Suprapubic skin (tissue), 4 donors: Measurements from ENCODE around the gene TOGARAM2. TPM values are rescaled to one million over a fixed set of nuclear protein-coding genes. Genes with fewer than 3 reads are reported as not detected.

ENCODE experiments used
- DNase-seq, 2 donors: peaks; one replicate each; pipeline ENCODE4 v3.0.0-alpha.2; 2019; ENCODE audit warnings: low spot score in 2 of 2
- H3K27ac ChIP-seq: fragments of 200-600 bp; sonication (generic); one replicate; pipeline ENCODE4 v1.5.1; 2019
- H3K27me3 ChIP-seq: fragments of 200-600 bp; sonication (generic); one replicate; pipeline ENCODE4 v1.5.1; 2019
- H3K36me3 ChIP-seq: fragments of 200-600 bp; sonication (generic); one replicate; pipeline ENCODE4 v1.5.1; 2019
- H3K4me1 ChIP-seq: fragments of 200-600 bp; sonication (generic); one replicate; pipeline ENCODE4 v1.5.1; 2019
- H3K4me3 ChIP-seq: fragments of 200-600 bp; sonication (generic); one replicate; pipeline ENCODE4 v1.5.1; 2019; ENCODE audit warnings: mild to moderate bottlenecking
- H3K9me3 ChIP-seq: fragments of 200-600 bp; sonication (generic); one replicate; pipeline ENCODE4 v1.5.1; 2019
- CTCF ChIP-seq, 2 donors: fragments of 200-600 bp in 1 of 2; fragments of 450-650 bp in 1 of 2; sonication (generic) in 1 of 2; IDR thresholded peaks; one replicate each; pipeline ENCODE4 v1.5.1; 2016 to 2019; ENCODE audit warnings: antibody characterized with exemption in 2 of 2, mild to moderate bottlenecking in 1 of 2, moderate library complexity in 1 of 2
- EP300 ChIP-seq: sonication (generic); formaldehyde crosslinking; IDR thresholded peaks from one replicate; pipeline ENCODE4 v1.6.1; 2017; ENCODE audit warnings: antibody characterized with exemption
- POLR2A ChIP-seq, 2 donors: fragments of 450-650 bp; IDR thresholded peaks; one replicate each; pipeline ENCODE4 v1.6.1; 2017; ENCODE audit warnings: antibody characterized with exemption in 2 of 2, mild to moderate bottlenecking in 2 of 2, moderate library complexity in 2 of 2
- POLR2AphosphoS5 ChIP-seq, 3 donors: sonication (generic); formaldehyde crosslinking; IDR thresholded peaks; one replicate each; pipeline ENCODE4 v1.6.1; 2017; ENCODE audit warnings: antibody characterized with exemption in 3 of 3
- WGBS: methylation state at CpG from one replicate; pipeline ENCODE4 v1.1.5; 2018; 5-methylcytosine and 5-hydroxymethylcytosine counted together
- total RNA-seq, 4 donors: library from RNA; depleted of rRNA; stranded (reverse); fragments of >200 nt; gene quantifications; one replicate each; pipeline ENCODE4 v1.1.0, GENCODE V29; 2016

TOGARAM2 gene
- total RNA-seq, 4 donors from 2014 or later = 0.08 to 4.9 (median 1.4) TPM

- TF ChIP-seq POLR2AphosphoS5 (IDR thresholded peaks at IDR 0.05) (no peak), EP300 (no peak), CTCF (IDR thresholded peaks at IDR 0.05) (no peak), POLR2A (IDR thresholded peaks at IDR 0.05) (no peak)
- Histone ChIP-seq H3K27ac (no peak overlapping the region), H3K4me1 (peaks cover 10% of the 10 kb centered on the region), H3K36me3 (no peaks in the 10 kb centered on the region), H3K9me3 (no peaks in the 10 kb centered on the region), H3K4me3 (no peak overlapping the region), H3K27me3 (no peaks in the 10 kb centered on the region)
- no peak for DNase-seq
- WGBS = 84% methylated on average over 9 of the region's 11 CpGs
Measured at GRCh38 chr2:29021886-29022285, 40.8 kb downstream of the TOGARAM2 start.

DNA sequence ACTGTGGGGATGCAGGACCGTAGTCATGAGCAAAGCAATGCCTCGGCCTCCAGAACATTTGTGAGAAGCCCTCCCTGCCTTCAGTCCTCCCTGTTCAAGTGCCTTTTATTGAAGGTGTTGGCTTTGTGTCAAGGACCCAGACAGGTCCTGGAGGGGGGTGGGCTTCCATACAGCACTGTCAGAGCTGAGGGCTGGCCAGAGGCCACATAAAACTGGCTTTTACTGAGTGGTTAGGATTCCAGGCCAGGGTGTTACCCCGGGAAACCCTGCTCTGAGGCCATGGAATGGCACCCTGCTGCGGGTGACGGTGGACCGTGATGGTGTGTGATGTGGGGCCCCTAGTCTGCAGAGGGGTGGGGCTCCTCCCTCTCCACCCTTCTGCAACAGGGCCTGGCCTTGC is 41.6 kb downstream of the TOGARAM2 start:
- Histone ChIP-seq H3K36me3 (no peaks in the 10 kb centered on the region), H3K9me3 (no peaks in the 10 kb centered on the region), H3K4me3 (no peak overlapping the region), H3K27ac (no peak overlapping the region), H3K4me1 (peaks cover 2% of the 10 kb centered on the region), H3K27me3 (no peaks in the 10 kb centered on the region)
- DNase-seq = no peak
- TF ChIP-seq POLR2AphosphoS5 (IDR thresholded peaks at IDR 0.05) = no peak
- TF ChIP-seq POLR2A (IDR thresholded peaks at IDR 0.05) = no peak
- TF ChIP-seq EP300 = no peak
- no peak for TF ChIP-seq CTCF (IDR thresholded peaks at IDR 0.05)
- 100% methylated on average over 2 of the region's 6 CpGs for WGBS

GRCh38 chr2:29023188-29023587 is 42.1 kb downstream of the TOGARAM2 start:
- TF ChIP-seq POLR2A (IDR thresholded peaks at IDR 0.05) (no peak), POLR2AphosphoS5 (IDR thresholded peaks at IDR 0.05) (no peak), CTCF (IDR thresholded peaks at IDR 0.05) (no peak), EP300 (no peak)
- WGBS = 96% methylated on average over 3 of the region's 4 CpGs
- Histone ChIP-seq H3K9me3 (no peaks in the 10 kb centered on the region), H3K27ac (no peak overlapping the region), H3K4me1 (peaks cover 2% of the 10 kb centered on the region), H3K27me3 (no peaks in the 10 kb centered on the region), H3K4me3 (no peak overlapping the region), H3K36me3 (no peaks in the 10 kb centered on the region)
- no peak for DNase-seq

DNA sequence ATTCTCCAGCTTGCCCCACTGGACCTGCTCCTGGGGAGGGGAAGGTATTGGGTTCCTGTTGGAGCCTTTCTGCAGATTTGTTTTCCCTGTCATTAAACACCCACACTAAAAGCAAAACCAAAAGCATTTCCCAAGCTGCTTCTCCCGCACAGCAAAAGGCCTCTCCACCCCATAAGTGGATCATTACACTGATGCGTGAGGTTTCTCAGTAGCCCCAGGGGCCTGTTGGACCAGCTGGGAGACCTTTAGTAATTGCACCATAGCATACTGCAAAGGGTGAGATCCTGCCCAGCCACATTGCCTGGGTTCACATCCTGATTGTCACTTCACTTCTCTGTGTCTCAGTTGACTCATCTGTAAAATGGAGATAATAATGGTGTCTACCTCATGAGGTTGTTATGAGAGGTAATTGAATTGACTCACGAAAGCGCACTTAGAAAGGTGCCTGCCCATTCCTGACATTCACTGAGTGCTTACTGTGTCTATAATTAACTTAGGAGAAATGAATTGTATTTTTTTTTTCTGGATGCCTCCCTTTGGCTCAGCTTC is 43.9 kb downstream of the TOGARAM2 start:
- 58% methylated on average over 4 of the region's 4 CpGs for WGBS
- peaks cover 2% of the 10 kb centered on the region for H3K4me1 ChIP-seq
- no peaks in the 10 kb centered on the region for H3K36me3 ChIP-seq
- H3K9me3 ChIP-seq = no peaks in the 10 kb centered on the region
- H3K4me3 ChIP-seq = no peak overlapping the region
- DNase-seq = no peak
- TF ChIP-seq CTCF (IDR thresholded peaks at IDR 0.05) (no peak), POLR2AphosphoS5 (IDR thresholded peaks at IDR 0.05) (no peak), POLR2A (IDR thresholded peaks at IDR 0.05) (no peak), EP300 (no peak)
- no peak overlapping the region for H3K27ac ChIP-seq
- H3K27me3 ChIP-seq = no peaks in the 10 kb centered on the region

- no peak for TF ChIP-seq POLR2AphosphoS5 (IDR thresholded peaks at IDR 0.05)
- TF ChIP-seq EP300 = no peak
- no peak for TF ChIP-seq POLR2A (IDR thresholded peaks at IDR 0.05)
- TF ChIP-seq CTCF (IDR thresholded peaks at IDR 0.05) = no peak
- Histone ChIP-seq H3K4me3 (no peak overlapping the region), H3K36me3 (no peaks in the 10 kb centered on the region), H3K9me3 (no peaks in the 10 kb centered on the region), H3K27me3 (no peaks in the 10 kb centered on the region), H3K27ac (no peak overlapping the region), H3K4me1 (peaks cover 2% of the 10 kb centered on the region)
- 87% methylated on average over 3 of the region's 3 CpGs for WGBS
- no peak for DNase-seq
Measured at GRCh38 chr2:29025711-29026110, 44.6 kb downstream of the TOGARAM2 start.
